NB4 (cell line): ENCODE data around the gene LSM10.

Experiments used
- MAX ChIP-seq: IDR thresholded peaks from 2 replicates; pipeline ENCODE4 v1.6.1; 2011; ENCODE audit warnings: low read depth, low read length
- POLR2A ChIP-seq: IDR thresholded peaks from 2 replicates; pipeline ENCODE4 v1.6.1; 2011; ENCODE audit warnings: mild to moderate bottlenecking; ENCODE audit not compliant: insufficient read length; ENCODE audit errors: extremely low read depth
- TF ChIP-seq, protein P1 (sequence below): IDR thresholded peaks from one replicate; pipeline ENCODE4 v1.5.1; 2012; ENCODE audit warnings: low read depth, low read length

GRCh38 chr1:36440044-36440443 lies 42.3 kb upstream of the LSM10 start:
- TF ChIP-seq, protein P1, sequence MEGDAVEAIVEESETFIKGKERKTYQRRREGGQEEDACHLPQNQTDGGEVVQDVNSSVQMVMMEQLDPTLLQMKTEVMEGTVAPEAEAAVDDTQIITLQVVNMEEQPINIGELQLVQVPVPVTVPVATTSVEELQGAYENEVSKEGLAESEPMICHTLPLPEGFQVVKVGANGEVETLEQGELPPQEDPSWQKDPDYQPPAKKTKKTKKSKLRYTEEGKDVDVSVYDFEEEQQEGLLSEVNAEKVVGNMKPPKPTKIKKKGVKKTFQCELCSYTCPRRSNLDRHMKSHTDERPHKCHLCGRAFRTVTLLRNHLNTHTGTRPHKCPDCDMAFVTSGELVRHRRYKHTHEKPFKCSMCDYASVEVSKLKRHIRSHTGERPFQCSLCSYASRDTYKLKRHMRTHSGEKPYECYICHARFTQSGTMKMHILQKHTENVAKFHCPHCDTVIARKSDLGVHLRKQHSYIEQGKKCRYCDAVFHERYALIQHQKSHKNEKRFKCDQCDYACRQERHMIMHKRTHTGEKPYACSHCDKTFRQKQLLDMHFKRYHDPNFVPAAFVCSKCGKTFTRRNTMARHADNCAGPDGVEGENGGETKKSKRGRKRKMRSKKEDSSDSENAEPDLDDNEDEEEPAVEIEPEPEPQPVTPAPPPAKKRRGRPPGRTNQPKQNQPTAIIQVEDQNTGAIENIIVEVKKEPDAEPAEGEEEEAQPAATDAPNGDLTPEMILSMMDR, result no peak
- TF ChIP-seq MAX, result no peak
- TF ChIP-seq POLR2A, result no peak
